Stimulated activated CD8-positive, alpha-beta memory T cell treated with anti-CD3 and anti-CD28 coated beads, Interleukin-12 subunit alpha, Interleukin-12 subunit beta, amount 100 ng/mL, for 24 hours (primary cell): ENCODE data around the gene ZNF771.
"Not testable (repeated sequence)": the region's sequence is repeated elsewhere in the genome, so short reads cannot be mapped to it uniquely, and the experiment has no call there.

Experiments used
- DNase-seq: peaks from one replicate; pipeline ENCODE4 v3.0.0-alpha.2; 2020; ENCODE audit errors: extremely low read depth

The ZNF771 gene

GRCh38 chr16:30434852-30435251 is 27.4 kb downstream of the ZNF771 start:
- no peak for DNase-seq

- DNase-seq = no peak
Observed at GRCh38 chr16:30437511-30438046, 30.2 kb downstream of the ZNF771 start.

GRCh38 chr16:30438835-30439234 is 31.4 kb downstream of the ZNF771 start:
- no peak for DNase-seq

- DNase-seq = no peak
Observed at GRCh38 chr16:30439720-30440348, 32.4 kb downstream of the ZNF771 start.

GRCh38 chr16:30443631-30444030 is 36.2 kb downstream of the ZNF771 start:
- DNase-seq = no peak

GRCh38 chr16:30444231-30445148 is 37.1 kb downstream of the ZNF771 start:
- no peak for DNase-seq

GRCh38 chr16:30445149-30445407 is 37.7 kb downstream of the ZNF771 start:
- DNase-seq = no peak

GRCh38 chr16:30445408-30446202 is 38.2 kb downstream of the ZNF771 start, which contains the start of gene SEPHS2:
Gene SEPHS2, minus strand, starts transcription at chr16:30445874. Its CDS starts 147 bp downstream, at chr16:30445727.
- peak; percentile 83 for DNase-seq

GRCh38 chr16:30446203-30446595 is 38.8 kb downstream of the ZNF771 start:
- DNase-seq = no peak

GRCh38 chr16:30447512-30448226 is 40.3 kb downstream of the ZNF771 start:
- no peak for DNase-seq

GRCh38 chr16:30449116-30449435 is 41.7 kb downstream of the ZNF771 start:
- DNase-seq = no peak

- not testable (repeated sequence) for DNase-seq
Observed at GRCh38 chr16:30452709-30453580, 45.5 kb downstream of the ZNF771 start.

- DNase-seq = no peak
Observed at GRCh38 chr16:30456302-30456701, 48.9 kb downstream of the ZNF771 start.

- DNase-seq = no peak
Observed at GRCh38 chr16:30457256-30457655, 49.9 kb downstream of the ZNF771 start.

GRCh38 chr16:30457743-30458560 is 50.5 kb downstream of the ZNF771 start:
- DNase-seq = no peak

GRCh38 chr16:30458561-30459394 is 51.4 kb downstream of the ZNF771 start:
- peak; percentile 74 for DNase-seq

- no peak for DNase-seq
Observed at GRCh38 chr16:30459456-30459855, 52.0 kb downstream of the ZNF771 start.

GRCh38 chr16:30461426-30461825 is 54.0 kb downstream of the ZNF771 start:
- DNase-seq = not testable (repeated sequence)

GRCh38 chr16:30464078-30464477 is 56.7 kb downstream of the ZNF771 start:
- no peak for DNase-seq
